T-helper 1 cell (primary cell): ENCODE results near the gene HSP90AB1.
"Not testable (repeated sequence)": the region's sequence is repeated elsewhere in the genome, so short reads cannot be mapped to it uniquely, and the experiment has no call there.

Experiments used
- DNase-seq, 5 donors: peaks; one replicate each; pipeline ENCODE4 v3.0.0-alpha.2; 2012 to 2020

HSP90AB1 gene

GRCh38 chr6:44222486-44223318 lies 24.2 kb upstream of the HSP90AB1 start:
- no peak for DNase-seq

GRCh38 chr6:44223319-44224028 lies 23.4 kb upstream of the HSP90AB1 start, which contains the start of gene SLC29A1:
TSS of gene SLC29A1 (plus strand) at chr6:44223595. CDS start at chr6:44227314, 3,719 bp downstream.
- peak; percentile 68 to 83 (median 75) for DNase-seq

DNA sequence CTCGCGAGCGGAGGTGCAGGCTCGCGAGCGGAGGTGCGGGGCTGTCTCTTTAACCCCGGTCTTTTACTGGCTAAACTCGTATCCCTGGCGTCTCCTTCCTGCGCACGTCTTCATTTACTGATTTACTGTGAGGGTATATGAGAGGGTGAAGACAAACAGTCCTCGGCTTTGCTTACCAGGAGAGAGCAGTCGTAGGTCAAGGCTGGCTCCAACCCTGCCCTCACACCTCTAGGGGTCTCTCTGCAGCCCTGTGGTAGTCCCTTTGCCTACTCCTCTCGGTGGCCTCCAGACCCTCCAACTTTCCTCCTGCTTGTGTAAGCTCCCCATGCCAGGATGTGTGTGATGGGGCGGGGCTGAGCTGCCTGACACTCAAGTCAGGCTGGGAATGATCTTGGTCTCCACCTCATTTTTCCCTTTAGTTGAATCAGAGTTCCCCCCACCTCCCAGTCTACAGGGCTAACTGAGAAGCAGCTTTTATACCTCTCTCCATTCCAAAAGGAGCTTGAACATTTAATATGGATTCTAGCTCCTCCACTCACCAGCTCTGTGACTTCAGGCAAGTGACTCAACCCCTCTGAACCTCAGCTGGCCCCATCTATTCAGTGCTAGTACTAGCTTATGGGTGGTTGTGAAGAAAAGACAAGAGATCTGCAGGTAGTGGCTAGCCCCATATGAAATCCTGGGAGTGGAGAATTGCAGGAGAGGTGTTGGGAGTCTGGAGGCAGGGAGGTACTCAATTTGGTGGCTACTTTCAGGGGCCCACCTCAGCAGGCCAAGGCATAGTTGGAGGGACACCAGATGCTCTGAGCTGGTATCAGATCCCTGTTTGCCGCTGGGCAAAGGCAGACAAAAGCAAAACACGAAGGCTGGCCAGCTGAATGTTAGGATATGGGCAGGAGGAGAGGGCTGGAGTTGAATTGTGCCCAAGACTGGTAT lies 22.6 kb upstream of the HSP90AB1 start:
- no peak for DNase-seq

DNA sequence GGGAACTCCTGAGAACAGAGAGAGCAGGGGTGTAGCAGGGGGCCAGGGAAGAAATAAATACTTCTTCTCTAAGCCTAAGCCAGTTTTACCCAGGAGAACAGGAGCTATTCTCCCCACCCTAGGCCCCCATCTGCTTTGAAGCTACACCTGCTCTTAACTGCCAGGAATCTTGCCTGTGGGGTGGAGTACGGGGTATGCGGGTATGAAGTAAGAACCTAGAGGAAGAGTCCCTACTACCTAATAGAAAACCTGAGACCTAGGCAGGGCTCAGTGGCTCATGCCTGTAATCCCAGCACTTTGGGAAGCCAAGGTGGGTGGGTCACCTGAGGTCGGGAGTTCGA lies 22.0 kb upstream of the HSP90AB1 start:
- no peak for DNase-seq

- DNase-seq: no peak
These were observed 21.1 kb upstream of the HSP90AB1 start for GRCh38 chr6:44225579-44226325.

DNA sequence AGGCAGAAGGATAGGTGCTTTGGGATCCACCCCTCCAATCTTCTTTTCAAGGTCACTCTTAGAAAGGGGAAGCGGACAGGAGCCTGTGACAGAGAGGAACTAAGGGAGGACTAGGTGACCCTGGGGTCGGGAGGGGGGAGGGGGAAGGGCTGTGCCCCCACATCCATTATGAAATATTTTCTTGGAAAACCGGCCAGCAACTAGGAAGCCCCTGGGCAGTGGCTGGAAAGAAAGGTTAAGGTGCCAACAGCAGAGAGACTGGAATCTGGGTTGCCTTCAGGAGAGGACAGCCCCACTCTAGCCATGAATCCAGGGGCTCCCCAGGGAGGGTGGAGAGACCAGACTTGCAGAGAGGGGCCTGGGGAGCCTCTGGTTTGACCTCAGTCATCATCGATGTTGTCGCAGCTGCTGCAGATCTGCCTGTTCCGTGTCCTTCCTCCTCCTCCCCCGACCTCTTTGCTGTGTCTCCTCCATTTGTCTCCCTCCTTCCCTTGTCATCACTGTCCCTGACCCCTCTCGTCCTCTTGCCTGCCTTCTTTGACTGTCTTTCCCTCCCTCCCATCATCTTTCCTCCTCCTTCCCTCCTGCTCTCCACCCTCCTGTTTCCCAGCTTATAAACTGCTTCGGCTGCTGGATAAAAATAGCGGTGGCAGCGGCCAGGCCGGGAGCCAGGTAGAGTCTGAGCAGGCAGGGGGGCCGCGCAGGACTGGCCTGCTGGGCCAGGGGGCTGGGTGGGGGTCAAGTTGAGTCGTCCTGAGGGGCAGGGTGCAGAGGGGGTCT lies 20.3 kb upstream of the HSP90AB1 start:
- DNase-seq: no peak

DNA sequence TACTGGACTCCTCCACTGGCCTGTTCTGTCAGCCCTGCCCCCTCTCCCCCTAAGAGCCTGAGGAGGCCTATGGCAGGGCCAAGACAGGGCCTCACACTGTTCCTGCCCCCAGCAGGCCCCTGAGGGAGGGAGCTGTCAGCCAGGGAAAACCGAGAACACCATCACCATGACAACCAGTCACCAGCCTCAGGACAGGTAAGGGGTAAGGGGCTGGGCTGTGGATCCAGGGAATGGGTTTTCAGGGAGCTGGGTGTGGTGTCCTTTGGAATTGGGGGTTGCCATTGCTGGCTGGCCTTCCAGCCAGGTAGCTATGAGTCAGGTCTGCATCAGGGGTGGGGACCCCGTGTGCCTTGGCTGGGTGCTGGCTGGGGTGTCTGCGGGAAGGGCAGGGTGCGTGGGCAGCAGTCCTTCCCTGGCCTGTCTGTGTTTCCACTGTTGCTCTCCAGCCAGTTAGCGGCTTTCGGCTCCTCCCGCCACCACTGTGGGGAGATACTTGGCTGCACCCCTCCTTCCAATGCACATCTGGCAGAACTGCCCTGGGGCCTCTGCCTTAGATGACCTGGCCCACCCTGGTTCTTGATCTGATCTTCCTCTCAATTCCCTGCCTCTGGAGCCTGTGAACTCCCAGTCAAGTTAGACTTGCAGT lies 19.6 kb upstream of the HSP90AB1 start:
- no peak for DNase-seq

DNA sequence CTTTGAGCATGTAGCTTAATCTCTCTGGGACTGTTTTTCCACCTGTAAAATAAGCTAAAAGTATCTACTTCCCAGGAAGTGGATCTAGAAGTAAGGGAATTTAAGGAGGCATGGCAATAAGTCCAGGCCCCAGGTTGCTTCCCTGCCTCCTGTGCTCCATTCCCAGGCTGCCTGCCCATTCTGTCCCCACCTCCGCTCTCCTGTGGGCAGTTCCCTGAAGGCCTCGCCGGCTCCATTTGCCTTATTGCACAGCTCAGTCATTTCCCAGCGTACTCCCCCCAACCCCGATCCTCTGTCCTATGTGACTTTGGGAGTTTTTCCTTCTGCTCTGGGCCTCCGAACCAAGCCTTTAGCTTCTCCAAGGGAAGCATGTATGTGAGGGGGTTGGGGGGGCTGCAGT lies 18.9 kb upstream of the HSP90AB1 start:
- no peak for DNase-seq

DNA sequence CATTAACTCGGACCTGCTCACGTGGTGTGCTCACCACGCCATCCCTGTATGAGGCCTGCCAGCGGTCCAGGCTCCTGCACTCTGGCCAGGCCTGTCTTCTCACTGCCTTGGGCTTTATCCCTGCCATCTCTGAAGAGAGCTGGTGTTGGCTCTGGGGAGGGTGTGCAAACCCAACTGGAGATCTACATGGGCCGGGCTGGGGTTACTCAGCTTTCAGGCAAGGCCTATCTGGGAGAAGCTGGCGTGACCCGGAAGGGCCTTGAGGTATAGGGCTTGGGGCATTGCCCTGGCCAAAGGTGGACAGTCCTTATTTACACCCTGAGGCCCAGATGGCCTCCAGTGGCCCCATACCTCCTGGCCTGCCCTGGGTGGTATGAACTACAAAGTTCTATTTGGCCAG lies 18.5 kb upstream of the HSP90AB1 start:
- DNase-seq: no peak

GRCh38 chr6:44228836-44229235 lies 18.1 kb upstream of the HSP90AB1 start:
- DNase-seq: no peak

DNA sequence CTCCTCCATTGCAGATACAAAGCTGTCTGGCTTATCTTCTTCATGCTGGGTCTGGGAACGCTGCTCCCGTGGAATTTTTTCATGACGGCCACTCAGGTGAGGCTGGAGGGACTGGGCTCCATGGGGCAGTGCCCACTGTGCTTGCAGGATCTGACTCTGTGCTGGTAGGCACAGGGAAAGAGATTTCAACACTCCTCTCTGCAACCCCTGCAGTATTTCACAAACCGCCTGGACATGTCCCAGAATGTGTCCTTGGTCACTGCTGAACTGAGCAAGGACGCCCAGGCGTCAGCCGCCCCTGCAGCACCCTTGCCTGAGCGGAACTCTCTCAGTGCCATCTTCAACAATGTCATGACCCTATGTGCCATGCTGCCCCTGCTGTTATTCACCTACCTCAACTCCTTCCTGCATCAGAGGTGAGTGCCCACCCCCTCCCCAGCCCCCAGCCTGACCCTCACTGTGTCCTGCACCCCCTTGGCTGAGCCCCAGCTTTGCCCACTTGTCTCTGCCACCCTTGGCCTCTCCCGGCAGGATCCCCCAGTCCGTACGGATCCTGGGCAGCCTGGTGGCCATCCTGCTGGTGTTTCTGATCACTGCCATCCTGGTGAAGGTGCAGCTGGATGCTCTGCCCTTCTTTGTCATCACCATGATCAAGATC lies 17.4 kb upstream of the HSP90AB1 start:
- DNase-seq: no peak

GRCh38 chr6:44230034-44230675 lies 16.7 kb upstream of the HSP90AB1 start:
- DNase-seq: no peak

GRCh38 chr6:44231426-44231825 lies 15.5 kb upstream of the HSP90AB1 start:
- DNase-seq: not testable (repeated sequence)

GRCh38 chr6:44232676-44233566 lies 14.0 kb upstream of the HSP90AB1 start:
- no peak for DNase-seq

DNA sequence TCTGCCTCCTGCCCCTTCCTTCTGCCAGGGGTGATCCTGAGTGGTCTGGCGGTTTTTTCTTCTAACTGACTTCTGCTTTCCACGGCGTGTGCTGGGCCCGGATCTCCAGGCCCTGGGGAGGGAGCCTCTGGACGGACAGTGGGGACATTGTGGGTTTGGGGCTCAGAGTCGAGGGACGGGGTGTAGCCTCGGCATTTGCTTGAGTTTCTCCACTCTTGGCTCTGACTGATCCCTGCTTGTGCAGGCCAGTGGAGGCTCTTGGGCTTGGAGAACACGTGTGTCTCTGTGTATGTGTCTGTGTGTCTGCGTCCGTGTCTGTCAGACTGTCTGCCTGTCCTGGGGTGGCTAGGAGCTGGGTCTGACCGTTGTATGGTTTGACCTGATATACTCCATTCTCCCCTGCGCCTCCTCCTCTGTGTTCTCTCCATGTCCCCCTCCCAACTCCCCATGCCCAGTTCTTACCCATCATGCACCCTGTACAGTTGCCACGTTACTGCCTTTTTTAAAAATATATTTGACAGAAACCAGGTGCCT lies 13.3 kb upstream of the HSP90AB1 start:
- DNase-seq: no peak

DNA sequence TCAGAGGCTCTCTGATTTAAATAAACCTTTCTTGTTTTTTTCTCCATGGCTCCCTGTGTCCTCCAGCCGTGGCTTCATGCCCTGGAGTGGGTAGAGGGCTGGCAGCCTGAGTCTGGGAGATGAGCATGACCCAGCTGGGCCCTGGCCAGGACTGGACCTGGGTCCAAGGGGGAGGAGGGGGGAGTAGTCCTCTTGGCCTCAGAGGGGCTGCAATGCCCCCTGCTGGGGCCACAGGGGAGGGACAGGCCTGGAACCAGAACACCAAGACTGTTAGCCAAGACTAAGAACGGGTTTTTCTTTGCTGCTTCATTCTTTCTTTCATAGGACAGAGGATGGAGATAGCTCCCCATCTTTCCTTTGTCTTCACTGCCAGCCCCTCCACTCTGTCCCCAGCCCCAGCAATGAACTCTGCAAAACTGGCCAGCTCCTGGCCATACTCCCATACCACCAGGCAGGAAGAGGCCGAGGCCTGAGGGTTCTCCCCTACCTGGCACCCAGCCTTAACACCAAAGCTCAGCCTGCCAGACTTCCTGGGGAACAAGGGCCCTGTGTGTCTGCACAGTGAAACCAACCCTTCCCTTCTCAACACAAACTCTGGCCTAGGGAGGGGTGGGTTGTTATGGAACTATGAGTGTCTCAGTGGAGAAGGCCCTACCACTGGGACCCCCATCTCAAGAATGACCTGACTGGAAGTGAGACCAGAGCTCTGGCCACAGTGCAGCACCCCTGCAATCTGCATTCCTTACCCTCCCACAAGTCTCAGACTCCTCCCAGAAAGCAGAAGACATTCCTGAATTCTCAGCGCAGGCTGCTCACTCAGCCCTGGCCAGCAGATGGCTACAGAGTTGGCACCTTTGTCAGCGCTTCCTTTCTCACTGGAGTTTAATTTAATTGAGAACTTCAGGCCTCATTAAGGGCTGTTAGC lies 12.5 kb upstream of the HSP90AB1 start:
- no peak for DNase-seq

GRCh38 chr6:44235269-44235668 lies 11.6 kb upstream of the HSP90AB1 start:
- no peak for DNase-seq
